Activated CD8-positive, alpha-beta T cell treated with anti-CD3 and anti-CD28 coated beads for 36 hours (primary cell): ENCODE results near the gene KLHL29. TPM values are rescaled to one million over a fixed set of nuclear protein-coding genes. Genes with fewer than 3 reads are reported as not detected.

Experiments used
- ATAC-seq: fragments of 200-7000 bp; cut with Tn5 transposase; one replicate; pipeline ENCODE4 v1.10.0; 2021; ENCODE audit warnings: mild to moderate bottlenecking, moderate library complexity
- CTCF ChIA-PET: fragments of 350-600 bp; sonication (Branson Sonifier 250); formaldehyde crosslinking; loops from one replicate; lab custom pipeline; 2021; ENCODE audit warnings: antibody characterized with exemption; lab: Charles Lee
- POLR2A ChIA-PET: fragments of 350-600 bp; sonication (Branson Sonifier 250); formaldehyde crosslinking; loops from one replicate; lab custom pipeline; 2021; ENCODE audit warnings: antibody characterized with exemption; lab: Charles Lee
- DNase-seq: peaks from one replicate; pipeline ENCODE4 v3.0.0-alpha.2; 2020
- H3K27ac Mint-ChIP-seq: one replicate; pipeline ENCODE4 v1.8.0; 2021; ENCODE audit warnings: mild to moderate bottlenecking, mixed read lengths
- H3K27me3 Mint-ChIP-seq: one replicate; pipeline ENCODE4 v1.8.0; 2021; ENCODE audit warnings: mixed read lengths
- H3K36me3 Mint-ChIP-seq: one replicate; pipeline ENCODE4 v1.8.0; 2021; ENCODE audit warnings: low read depth, mixed read lengths
- H3K4me1 Mint-ChIP-seq: one replicate; pipeline ENCODE4 v1.8.0; 2021; ENCODE audit warnings: low read depth, mixed read lengths
- H3K4me3 Mint-ChIP-seq: one replicate; pipeline ENCODE4 v1.8.0; 2021; ENCODE audit warnings: mild to moderate bottlenecking, moderate library complexity, mixed read lengths
- H3K9me3 Mint-ChIP-seq: one replicate; pipeline ENCODE4 v1.8.0; 2021; ENCODE audit warnings: mixed read lengths
- CTCF ChIP-seq: fragments of 200-600 bp; IDR thresholded peaks from one replicate; pipeline ENCODE4 v1.8.0; 2022; ENCODE audit warnings: antibody characterized with exemption, mild to moderate bottlenecking
- intact Hi-C: fragments of 100-400 bp; cut with micrococcal nuclease; formaldehyde crosslinking; loops from one replicate; pipeline ENCODE4 v1.10.0; 2022
- total RNA-seq, 2 experiments: library from RNA; stranded (reverse); gene quantifications; one replicate each; pipeline ENCODE4 v1.2.3, GENCODE V29; 2021

Gene KLHL29
- total RNA-seq, 2 experiments from 2014 or later: 1.0 to 1.2 TPM

DNA sequence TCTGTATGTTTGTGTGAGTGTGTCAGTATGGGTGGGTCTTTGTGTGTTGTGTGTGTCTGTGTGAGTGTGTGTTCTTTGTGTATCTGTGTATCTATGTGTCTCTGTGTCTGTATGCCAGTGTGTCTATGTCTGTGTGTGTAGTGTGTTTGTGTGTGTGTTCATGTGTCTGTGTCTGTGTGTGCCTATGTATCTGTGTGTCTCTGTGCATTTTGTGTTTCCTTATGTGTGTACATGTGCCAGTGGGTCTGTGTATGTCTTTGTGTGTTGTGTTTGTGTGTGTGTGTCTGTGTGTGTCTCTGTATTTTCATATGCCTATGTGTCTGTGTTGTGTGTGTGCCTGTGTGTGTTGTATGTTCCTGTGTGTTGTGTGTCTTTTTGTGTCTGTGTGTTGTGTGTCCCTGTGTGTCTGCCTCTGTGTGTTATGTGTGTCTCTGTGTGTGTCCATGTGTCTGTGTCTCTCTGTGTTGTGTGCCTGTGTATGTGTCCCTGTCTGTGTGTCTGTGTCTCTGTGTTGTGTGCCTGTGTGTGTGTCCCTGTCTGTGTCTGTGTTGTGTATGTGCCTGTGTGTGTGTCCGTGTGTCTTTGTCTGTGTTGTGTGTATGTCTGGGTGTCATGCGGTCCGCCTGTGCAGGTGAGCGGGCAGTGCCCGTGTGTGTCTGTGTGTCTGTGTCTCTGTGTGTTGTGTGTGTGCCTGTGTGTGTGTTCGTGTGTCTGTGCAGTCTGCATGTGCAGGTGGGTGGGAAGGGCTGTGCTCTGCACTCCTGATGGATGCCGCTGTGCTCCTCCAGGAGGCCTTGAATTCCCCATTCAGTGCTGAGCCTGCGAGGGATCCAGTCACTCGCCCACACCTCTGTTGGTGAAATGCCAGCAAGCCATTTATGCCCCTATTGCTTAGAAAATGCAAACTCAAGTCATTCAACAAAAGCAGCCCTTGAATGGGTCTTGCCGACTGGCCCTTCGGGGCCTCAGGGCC is 37.4 kb downstream of the KLHL29 start:
- H3K27me3 Mint-ChIP-seq: no peaks in the 10 kb centered on the region
- no peaks in the 10 kb centered on the region for H3K36me3 Mint-ChIP-seq
- DNase-seq (no peak), ATAC-seq (no peak)
- no peak overlapping the region for H3K4me3 Mint-ChIP-seq
- H3K4me1 Mint-ChIP-seq: no peaks in the 10 kb centered on the region
- ChIA-PET POLR2A (no interaction called here), CTCF (no interaction called here)
- H3K27ac Mint-ChIP-seq: no peak overlapping the region
- H3K9me3 Mint-ChIP-seq: no peaks in the 10 kb centered on the region
- intact Hi-C loops: no loop called here
- TF ChIP-seq CTCF: no peak

- Mint-ChIP-seq H3K36me3 (no peaks in the 10 kb centered on the region), H3K27me3 (no peaks in the 10 kb centered on the region), H3K9me3 (no peaks in the 10 kb centered on the region), H3K4me1 (no peaks in the 10 kb centered on the region), H3K4me3 (no peak overlapping the region), H3K27ac (no peak overlapping the region)
- no peak for DNase-seq
- CTCF ChIA-PET: no interaction called here
- POLR2A ChIA-PET: no interaction called here
- intact Hi-C loops: no loop called here
- no peak for TF ChIP-seq CTCF
- ATAC-seq: no peak
Measured at GRCh38 chr2:23423062-23423872, 38.3 kb downstream of the KLHL29 start.

GRCh38 chr2:23423873-23424680 is 39.1 kb downstream of the KLHL29 start:
- no peak for ATAC-seq
- H3K4me3 Mint-ChIP-seq: no peak overlapping the region
- TF ChIP-seq CTCF: no peak
- intact Hi-C loops: no loop called here
- DNase-seq: no peak
- no peak overlapping the region for H3K27ac Mint-ChIP-seq
- CTCF ChIA-PET: no interaction called here
- no peaks in the 10 kb centered on the region for H3K27me3 Mint-ChIP-seq
- H3K9me3 Mint-ChIP-seq: no peaks in the 10 kb centered on the region
- POLR2A ChIA-PET: no interaction called here
- no peaks in the 10 kb centered on the region for H3K4me1 Mint-ChIP-seq
- H3K36me3 Mint-ChIP-seq: no peaks in the 10 kb centered on the region

- ChIA-PET CTCF (no interaction called here), POLR2A (no interaction called here)
- H3K4me1 Mint-ChIP-seq: no peaks in the 10 kb centered on the region
- no peaks in the 10 kb centered on the region for H3K36me3 Mint-ChIP-seq
- H3K9me3 Mint-ChIP-seq: no peaks in the 10 kb centered on the region
- H3K27me3 Mint-ChIP-seq: no peaks in the 10 kb centered on the region
- no peak overlapping the region for H3K27ac Mint-ChIP-seq
- no peak overlapping the region for H3K4me3 Mint-ChIP-seq
- ATAC-seq (no peak), DNase-seq (no peak)
- TF ChIP-seq CTCF: no peak
- intact Hi-C loops: no loop called here
Measured at GRCh38 chr2:23425338-23425871, 40.4 kb downstream of the KLHL29 start.
